Fibroblast of lung (primary cell): ENCODE results near the gene TMSB4X.
"Not testable (repeated sequence)": the region's sequence is repeated elsewhere in the genome, so short reads cannot be mapped to it uniquely, and the experiment has no call there.

ENCODE experiments used
- CTCF ChIP-seq, 2 donors: IDR thresholded peaks in 1 of 2; conservative IDR thresholded peaks in 1 of 2; 1 replicate in 1 of 2; 2 replicates in 1 of 2; pipeline ENCODE4 v1.5.1; 2011 to 2012; ENCODE audit warnings: low read length in 2 of 2, control low read depth in 1 of 2, inconsistent platforms in 1 of 2, low read depth in 1 of 2, mild to moderate bottlenecking in 1 of 2
- EZH2 ChIP-seq: IDR thresholded peaks from 2 replicates; pipeline ENCODE4 v1.5.1; 2012; ENCODE audit warnings: low read length, control low read depth, mild to moderate bottlenecking; ENCODE audit errors: missing control alignments

DNA sequence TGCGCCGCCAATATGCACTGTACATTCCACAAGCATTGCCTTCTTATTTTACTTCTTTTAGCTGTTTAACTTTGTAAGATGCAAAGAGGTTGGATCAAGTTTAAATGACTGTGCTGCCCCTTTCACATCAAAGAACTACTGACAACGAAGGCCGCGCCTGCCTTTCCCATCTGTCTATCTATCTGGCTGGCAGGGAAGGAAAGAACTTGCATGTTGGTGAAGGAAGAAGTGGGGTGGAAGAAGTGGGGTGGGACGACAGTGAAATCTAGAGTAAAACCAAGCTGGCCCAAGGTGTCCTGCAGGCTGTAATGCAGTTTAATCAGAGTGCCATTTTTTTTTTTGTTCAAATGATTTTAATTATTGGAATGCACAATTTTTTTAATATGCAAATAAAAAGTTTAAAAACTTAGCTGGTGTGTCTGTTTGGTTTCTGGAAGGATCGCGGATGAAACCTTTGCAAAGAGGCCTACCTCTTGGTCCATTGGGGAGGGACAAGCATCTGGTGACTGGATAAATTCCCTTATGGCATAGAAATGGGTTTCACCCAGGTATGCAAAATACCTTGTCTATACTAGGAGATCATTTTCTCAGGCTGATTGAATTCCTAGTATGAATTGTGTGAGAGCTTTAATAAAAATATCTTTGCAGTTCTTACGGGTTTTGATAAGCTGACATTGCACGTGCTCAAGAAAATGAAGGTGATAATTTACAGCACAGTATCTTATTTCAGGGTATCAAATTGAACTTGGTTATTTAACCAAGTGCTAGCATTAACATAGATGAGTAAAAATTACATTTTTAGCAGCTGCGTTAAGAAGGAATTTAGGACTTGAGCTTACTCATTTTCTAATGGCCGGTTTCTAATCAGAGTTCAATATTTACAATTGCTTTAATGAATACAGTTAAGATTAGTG is 2.2 kb downstream of the TMSB4X start:
- not testable (repeated sequence) for TF ChIP-seq CTCF (conservative IDR thresholded peaks at IDR 0.05 in 1 of 2, IDR thresholded peaks at IDR 0.05 in 1 of 2; ENCODE audit: low read depth in 1 of 2, low read length in 2 of 2); EZH2
